GM23338 (cell line): Measurements from ENCODE around the gene PGM2.

Source experiments
- CREB1 ChIP-seq: fragments of 250-450 bp; sonication (Bioruptor Pico); IDR thresholded peaks from 2 replicates; pipeline ENCODE4 v1.5.0; 2020; ENCODE audit warnings: low read depth, mild to moderate bottlenecking, moderate library complexity
- EZH2 ChIP-seq: fragments of 200-600 bp; sonication (generic); IDR thresholded peaks from one replicate; pipeline ENCODE4 v1.8.0; 2017; ENCODE audit warnings: antibody characterized with exemption, mild to moderate bottlenecking, low read depth; ENCODE audit not compliant: unreplicated experiment
- EZH2phosphoT487 ChIP-seq: fragments of 200-600 bp; sonication (generic); IDR thresholded peaks from one replicate; pipeline ENCODE4 v1.8.1; 2018; ENCODE audit warnings: antibody characterized with exemption; ENCODE audit not compliant: unreplicated experiment
- JUNB ChIP-seq: IDR thresholded peaks from one replicate; pipeline ENCODE4 v1.6.1; 2016; ENCODE audit warnings: antibody characterized with exemption; ENCODE audit not compliant: unreplicated experiment
- NANOG ChIP-seq: IDR thresholded peaks from 2 replicates; pipeline ENCODE4 v1.6.1; 2016; ENCODE audit warnings: antibody characterized with exemption, borderline replicate concordance
- POLR2AphosphoS5 ChIP-seq: IDR thresholded peaks from 2 replicates; pipeline ENCODE4 v1.6.1; 2016; ENCODE audit warnings: antibody characterized with exemption, low read depth
- STAT1 ChIP-seq: IDR thresholded peaks from one replicate; pipeline ENCODE4 v1.6.1; 2016; ENCODE audit warnings: antibody characterized with exemption; ENCODE audit not compliant: unreplicated experiment
- ZNF331 ChIP-seq: fragments of 250-450 bp; sonication (Bioruptor Pico); IDR thresholded peaks from 2 replicates; pipeline ENCODE4 v1.5.0; 2020; ENCODE audit warnings: low read depth, mild to moderate bottlenecking, moderate library complexity
- TF ChIP-seq, protein P1 (sequence below), 2 experiments: fragments of 200-600 bp in 1 of 2; sonication (generic) in 1 of 2; conservative IDR thresholded peaks; 2 replicates each; pipeline versions ENCODE4 v1.5.1 to v1.6.1; 2016 to 2017; ENCODE audit warnings: antibody characterized with exemption in 2 of 2, low read depth in 2 of 2, mild to moderate bottlenecking in 2 of 2, moderate library complexity in 1 of 2
- TF ChIP-seq, protein P2 (sequence below): IDR thresholded peaks from one replicate; pipeline ENCODE4 v1.6.1; 2018; ENCODE audit warnings: antibody characterized with exemption; ENCODE audit not compliant: unreplicated experiment
- TF ChIP-seq, protein P3 (sequence below): fragments of 250-450 bp; sonication (Bioruptor Pico); IDR thresholded peaks from 2 replicates; pipeline ENCODE4 v1.5.0; 2020; ENCODE audit warnings: mild to moderate bottlenecking, moderate library complexity

DNA sequence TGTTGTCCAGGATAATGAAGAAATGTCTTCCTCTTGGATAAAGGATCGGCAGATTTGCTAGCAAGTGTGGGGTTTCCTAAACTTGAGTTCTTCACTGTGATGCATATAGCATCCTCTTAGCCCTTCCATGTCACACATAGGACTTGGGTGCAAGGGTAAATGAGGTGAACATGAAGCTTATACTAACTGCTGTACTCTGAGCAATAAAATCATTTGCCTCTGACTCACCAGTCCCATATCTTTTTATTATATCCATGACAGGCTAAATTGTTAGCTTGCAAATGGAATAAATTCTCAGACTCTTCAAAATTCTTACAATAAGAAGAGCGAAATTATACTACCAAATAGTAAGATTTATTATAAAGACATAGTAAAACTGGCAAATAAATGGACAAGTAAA, 49.7 kb downstream of the PGM2 start:
- TF ChIP-seq, protein P1, sequence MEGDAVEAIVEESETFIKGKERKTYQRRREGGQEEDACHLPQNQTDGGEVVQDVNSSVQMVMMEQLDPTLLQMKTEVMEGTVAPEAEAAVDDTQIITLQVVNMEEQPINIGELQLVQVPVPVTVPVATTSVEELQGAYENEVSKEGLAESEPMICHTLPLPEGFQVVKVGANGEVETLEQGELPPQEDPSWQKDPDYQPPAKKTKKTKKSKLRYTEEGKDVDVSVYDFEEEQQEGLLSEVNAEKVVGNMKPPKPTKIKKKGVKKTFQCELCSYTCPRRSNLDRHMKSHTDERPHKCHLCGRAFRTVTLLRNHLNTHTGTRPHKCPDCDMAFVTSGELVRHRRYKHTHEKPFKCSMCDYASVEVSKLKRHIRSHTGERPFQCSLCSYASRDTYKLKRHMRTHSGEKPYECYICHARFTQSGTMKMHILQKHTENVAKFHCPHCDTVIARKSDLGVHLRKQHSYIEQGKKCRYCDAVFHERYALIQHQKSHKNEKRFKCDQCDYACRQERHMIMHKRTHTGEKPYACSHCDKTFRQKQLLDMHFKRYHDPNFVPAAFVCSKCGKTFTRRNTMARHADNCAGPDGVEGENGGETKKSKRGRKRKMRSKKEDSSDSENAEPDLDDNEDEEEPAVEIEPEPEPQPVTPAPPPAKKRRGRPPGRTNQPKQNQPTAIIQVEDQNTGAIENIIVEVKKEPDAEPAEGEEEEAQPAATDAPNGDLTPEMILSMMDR (conservative IDR thresholded peaks at IDR 0.05; ENCODE audit: low read depth in 2 of 2) = no peak
- TF ChIP-seq EZH2phosphoT487 = no peak
- no peak for TF ChIP-seq EZH2
- TF ChIP-seq, protein P2, sequence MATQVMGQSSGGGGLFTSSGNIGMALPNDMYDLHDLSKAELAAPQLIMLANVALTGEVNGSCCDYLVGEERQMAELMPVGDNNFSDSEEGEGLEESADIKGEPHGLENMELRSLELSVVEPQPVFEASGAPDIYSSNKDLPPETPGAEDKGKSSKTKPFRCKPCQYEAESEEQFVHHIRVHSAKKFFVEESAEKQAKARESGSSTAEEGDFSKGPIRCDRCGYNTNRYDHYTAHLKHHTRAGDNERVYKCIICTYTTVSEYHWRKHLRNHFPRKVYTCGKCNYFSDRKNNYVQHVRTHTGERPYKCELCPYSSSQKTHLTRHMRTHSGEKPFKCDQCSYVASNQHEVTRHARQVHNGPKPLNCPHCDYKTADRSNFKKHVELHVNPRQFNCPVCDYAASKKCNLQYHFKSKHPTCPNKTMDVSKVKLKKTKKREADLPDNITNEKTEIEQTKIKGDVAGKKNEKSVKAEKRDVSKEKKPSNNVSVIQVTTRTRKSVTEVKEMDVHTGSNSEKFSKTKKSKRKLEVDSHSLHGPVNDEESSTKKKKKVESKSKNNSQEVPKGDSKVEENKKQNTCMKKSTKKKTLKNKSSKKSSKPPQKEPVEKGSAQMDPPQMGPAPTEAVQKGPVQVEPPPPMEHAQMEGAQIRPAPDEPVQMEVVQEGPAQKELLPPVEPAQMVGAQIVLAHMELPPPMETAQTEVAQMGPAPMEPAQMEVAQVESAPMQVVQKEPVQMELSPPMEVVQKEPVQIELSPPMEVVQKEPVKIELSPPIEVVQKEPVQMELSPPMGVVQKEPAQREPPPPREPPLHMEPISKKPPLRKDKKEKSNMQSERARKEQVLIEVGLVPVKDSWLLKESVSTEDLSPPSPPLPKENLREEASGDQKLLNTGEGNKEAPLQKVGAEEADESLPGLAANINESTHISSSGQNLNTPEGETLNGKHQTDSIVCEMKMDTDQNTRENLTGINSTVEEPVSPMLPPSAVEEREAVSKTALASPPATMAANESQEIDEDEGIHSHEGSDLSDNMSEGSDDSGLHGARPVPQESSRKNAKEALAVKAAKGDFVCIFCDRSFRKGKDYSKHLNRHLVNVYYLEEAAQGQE = no peak
- no peak for TF ChIP-seq JUNB
- TF ChIP-seq POLR2AphosphoS5 = no peak
- TF ChIP-seq, protein P3, sequence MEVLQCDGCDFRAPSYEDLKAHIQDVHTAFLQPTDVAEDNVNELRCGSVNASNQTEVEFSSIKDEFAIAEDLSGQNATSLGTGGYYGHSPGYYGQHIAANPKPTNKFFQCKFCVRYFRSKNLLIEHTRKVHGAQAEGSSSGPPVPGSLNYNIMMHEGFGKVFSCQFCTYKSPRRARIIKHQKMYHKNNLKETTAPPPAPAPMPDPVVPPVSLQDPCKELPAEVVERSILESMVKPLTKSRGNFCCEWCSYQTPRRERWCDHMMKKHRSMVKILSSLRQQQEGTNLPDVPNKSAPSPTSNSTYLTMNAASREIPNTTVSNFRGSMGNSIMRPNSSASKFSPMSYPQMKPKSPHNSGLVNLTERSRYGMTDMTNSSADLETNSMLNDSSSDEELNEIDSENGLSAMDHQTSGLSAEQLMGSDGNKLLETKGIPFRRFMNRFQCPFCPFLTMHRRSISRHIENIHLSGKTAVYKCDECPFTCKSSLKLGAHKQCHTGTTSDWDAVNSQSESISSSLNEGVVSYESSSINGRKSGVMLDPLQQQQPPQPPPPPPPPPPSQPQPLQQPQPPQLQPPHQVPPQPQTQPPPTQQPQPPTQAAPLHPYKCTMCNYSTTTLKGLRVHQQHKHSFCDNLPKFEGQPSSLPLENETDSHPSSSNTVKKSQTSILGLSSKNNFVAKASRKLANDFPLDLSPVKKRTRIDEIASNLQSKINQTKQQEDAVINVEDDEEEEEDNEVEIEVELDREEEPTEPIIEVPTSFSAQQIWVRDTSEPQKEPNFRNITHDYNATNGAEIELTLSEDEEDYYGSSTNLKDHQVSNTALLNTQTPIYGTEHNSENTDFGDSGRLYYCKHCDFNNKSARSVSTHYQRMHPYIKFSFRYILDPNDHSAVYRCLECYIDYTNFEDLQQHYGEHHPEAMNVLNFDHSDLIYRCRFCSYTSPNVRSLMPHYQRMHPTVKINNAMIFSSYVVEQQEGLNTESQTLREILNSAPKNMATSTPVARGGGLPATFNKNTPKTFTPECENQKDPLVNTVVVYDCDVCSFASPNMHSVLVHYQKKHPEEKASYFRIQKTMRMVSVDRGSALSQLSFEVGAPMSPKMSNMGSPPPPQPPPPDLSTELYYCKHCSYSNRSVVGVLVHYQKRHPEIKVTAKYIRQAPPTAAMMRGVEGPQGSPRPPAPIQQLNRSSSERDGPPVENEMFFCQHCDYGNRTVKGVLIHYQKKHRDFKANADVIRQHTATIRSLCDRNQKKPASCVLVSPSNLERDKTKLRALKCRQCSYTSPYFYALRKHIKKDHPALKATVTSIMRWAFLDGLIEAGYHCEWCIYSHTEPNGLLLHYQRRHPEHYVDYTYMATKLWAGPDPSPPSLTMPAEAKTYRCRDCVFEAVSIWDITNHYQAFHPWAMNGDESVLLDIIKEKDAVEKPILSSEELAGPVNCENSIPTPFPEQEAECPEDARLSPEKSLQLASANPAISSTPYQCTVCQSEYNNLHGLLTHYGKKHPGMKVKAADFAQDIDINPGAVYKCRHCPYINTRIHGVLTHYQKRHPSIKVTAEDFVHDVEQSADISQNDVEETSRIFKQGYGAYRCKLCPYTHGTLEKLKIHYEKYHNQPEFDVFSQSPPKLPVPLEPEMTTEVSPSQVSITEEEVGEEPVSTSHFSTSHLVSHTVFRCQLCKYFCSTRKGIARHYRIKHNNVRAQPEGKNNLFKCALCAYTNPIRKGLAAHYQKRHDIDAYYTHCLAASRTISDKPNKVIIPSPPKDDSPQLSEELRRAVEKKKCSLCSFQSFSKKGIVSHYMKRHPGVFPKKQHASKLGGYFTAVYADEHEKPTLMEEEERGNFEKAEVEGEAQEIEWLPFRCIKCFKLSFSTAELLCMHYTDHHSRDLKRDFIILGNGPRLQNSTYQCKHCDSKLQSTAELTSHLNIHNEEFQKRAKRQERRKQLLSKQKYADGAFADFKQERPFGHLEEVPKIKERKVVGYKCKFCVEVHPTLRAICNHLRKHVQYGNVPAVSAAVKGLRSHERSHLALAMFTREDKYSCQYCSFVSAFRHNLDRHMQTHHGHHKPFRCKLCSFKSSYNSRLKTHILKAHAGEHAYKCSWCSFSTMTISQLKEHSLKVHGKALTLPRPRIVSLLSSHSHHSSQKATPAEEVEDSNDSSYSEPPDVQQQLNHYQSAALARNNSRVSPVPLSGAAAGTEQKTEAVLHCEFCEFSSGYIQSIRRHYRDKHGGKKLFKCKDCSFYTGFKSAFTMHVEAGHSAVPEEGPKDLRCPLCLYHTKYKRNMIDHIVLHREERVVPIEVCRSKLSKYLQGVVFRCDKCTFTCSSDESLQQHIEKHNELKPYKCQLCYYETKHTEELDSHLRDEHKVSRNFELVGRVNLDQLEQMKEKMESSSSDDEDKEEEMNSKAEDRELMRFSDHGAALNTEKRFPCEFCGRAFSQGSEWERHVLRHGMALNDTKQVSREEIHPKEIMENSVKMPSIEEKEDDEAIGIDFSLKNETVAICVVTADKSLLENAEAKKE (CRISPR knock-in tag) = no peak
- TF ChIP-seq ZNF331 (CRISPR knock-in tag) = no peak
- no peak for TF ChIP-seq STAT1
- TF ChIP-seq NANOG = no peak
- no peak for TF ChIP-seq CREB1 (CRISPR knock-in tag)
